Ureter (tissue), 1 donor: ENCODE results near the gene URB1. TPM values are rescaled to one million over a fixed set of nuclear protein-coding genes. Genes with fewer than 3 reads are reported as not detected.
"Not testable (repeated sequence)": the region's sequence is repeated elsewhere in the genome, so short reads cannot be mapped to it uniquely, and the experiment has no call there.

Source experiments
- DNase-seq: peaks from one replicate; pipeline ENCODE4 v3.0.0-alpha.2; 2020; ENCODE audit warnings: low spot score
- total RNA-seq: library from RNA; stranded (reverse); gene quantifications from one replicate; pipeline ENCODE4 v1.2.4, GENCODE V29; 2023
- donor health status: DM: yes; HTN: yes; CAD: no.

The URB1 gene, protein sequence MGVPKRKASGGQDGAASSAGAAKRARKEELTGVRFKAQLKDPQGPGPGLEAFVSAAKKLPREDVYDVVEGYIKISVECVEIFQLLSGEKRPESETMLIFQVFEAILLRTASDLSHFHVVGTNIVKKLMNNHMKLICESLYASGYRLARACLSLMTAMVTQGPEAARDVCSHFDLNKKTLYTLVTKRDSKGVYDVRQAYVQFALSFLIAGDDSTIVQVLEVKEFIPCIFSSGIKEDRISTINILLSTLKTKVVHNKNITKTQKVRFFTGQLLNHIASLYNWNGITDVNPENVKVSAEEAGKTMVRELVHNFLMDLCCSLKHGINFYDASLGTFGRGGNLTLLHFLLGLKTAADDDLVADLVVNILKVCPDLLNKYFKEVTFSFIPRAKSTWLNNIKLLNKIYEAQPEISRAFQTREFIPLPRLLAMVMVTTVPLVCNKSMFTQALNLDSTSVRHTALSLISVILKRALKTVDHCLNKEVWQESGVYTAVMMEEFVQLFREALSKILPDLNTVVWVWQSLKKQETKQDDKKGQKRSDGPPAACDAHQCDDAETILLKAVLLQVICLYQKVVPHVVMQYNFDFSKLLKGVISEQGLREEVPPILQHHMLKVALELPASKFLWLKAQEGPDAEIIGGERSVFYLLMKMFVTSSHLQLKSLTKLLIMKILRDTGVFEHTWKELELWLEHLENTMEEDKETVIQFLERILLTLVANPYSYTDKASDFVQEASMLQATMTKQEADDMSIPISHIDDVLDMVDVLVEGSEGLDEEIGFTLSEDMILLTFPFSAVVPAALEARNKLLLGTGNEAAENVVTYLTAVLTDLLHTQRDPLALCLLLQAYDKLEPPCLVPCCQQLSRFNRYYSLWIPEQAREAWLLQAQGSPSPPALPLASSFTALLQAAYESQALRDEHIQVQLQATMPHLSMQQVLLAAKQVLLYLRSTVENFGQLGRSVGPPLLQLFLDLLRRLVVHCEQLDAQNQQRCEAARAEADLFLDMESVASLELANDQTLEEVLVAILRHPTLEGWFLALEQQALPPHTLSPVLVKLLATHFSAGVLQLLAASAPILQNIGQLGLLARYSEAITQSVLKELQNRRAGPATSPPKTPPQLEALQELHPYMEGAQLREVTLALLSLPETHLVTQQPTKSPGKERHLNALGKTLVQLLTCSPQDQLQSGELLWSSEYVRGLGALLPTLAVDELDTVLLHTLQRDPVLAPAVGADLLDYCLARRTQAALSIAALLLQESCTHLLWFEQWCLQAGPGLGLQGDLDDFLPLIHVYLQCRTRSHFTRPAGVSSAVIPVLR (N-terminal part only)
- total RNA-seq = 34.6 TPM

GRCh38 chr21:32392880-32393676, at the start of gene URB1:
URB1 (minus strand) TSS chr21:32393012; CDS start chr21:32392910, 102 bp downstream.
- DNase-seq = peak; percentile 97

DNA sequence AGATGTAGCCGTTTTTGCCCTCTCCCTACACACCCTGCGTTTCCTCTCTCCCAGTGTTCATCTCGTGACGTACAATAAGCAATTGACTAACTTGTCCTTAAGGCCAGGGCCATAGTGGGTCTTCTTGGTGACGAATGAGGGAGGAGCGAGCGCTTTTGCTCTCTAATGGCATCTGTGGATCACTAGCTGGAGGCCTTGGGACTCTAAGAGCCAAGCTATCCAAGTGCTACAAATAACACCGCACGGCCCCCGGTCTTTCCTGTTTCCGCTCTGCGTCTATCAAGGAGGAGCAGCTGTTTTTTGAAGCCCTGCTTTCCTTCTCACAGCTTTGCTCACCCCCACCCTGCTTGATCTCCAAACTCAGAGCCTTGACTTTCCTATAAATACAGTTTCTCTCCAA, 44.9 kb upstream of the URB1 start:
- DNase-seq = no peak

DNA sequence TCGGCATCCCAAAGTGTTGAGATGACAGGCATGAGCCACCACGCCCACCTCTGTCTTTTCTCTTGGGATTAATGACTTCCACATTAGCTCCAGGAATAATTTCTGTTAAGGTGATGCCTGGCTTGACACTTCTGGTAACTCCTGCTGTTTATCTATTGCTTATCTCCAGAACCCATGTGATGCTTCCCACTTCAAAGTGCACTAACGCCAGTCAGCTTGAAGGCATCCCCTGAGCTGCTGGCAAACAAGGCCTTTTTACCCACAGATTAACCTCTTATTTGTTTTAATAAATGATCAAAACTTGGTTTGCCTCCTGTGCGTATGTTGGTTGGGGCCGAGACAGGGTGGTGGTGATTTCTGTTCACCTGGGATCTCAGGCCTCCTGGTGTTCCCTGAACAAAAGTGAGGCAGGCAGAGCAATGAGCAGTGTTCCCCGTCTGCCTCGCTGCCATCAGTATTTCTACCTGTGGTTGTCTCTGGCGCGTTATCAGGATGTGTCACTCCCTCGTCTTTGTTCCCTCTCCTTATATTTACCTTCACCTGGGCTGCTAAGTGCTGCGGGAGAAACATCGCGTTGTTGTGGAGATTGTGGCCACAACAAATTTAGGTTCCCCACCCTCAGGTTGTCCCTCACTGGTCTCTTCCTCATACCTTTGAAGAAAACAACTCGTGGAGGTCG, 40.3 kb upstream of the URB1 start:
- DNase-seq = not testable (repeated sequence)

- no peak for DNase-seq
Observed at GRCh38 chr21:32427958-32428623, 35.3 kb upstream of the URB1 start.

GRCh38 chr21:32426592-32427051, 33.8 kb upstream of the URB1 start:
- no peak for DNase-seq

GRCh38 chr21:32426066-32426465, 33.3 kb upstream of the URB1 start:
- DNase-seq = no peak

GRCh38 chr21:32425628-32426027, 32.8 kb upstream of the URB1 start:
- no peak for DNase-seq

- no peak for DNase-seq
Observed at GRCh38 chr21:32424674-32425073, 31.9 kb upstream of the URB1 start.

DNA sequence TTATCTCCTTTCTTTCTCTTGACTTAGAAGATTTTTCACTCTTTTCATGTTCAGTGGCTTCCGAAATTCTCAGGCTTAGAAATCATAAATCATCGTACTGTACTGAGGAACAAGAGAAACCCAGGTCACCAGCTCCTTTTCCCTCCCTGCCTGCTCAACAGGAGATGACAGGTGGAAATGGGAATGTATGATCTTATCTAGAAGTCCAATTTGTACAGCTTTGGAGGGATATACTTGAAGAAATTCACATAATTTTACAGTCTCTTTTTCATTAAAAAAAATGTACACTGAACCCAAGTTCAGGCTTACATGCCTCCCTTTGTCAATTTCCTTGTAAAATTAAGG, 31.4 kb upstream of the URB1 start:
- no peak for DNase-seq

DNA sequence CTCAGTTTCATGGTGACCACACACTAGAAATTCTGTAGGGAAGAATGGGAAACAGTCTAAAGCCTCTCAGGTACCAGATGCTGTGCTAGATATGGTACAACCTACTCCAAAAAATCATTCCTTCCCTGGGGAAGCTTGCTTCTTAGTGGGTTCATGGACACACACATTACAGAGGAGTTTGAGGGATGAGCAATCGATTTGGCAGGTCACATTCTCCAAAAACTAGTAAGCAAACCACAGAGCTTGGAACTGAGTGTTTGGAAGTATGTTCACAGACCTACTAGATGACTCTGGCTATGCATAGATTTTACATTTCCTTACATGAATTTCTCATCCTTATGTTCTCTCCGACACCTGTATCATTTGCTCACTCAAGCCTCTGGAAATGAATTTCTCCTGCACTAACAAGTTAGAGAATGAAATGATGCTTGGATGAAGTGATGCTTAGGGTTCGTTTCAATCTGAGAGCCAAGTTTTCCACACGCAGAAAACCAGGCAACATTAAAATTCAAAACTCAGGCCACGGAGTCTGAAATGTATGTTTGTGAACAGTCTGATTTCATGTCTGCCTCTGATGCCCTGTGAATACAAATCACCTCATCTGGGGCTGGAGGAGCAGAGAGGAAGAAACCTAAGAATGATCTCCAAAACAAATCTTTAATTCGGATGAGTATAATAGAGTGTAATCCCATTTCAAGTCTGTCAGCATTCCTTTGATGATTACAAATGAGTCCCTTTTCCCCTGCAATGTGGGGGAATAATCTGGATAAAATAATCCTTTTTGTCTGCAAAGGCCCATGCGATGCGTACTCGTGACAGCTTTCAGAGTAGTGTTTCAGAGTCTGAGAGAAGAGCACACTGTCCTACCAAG, 30.7 kb upstream of the URB1 start:
- DNase-seq = no peak

DNA sequence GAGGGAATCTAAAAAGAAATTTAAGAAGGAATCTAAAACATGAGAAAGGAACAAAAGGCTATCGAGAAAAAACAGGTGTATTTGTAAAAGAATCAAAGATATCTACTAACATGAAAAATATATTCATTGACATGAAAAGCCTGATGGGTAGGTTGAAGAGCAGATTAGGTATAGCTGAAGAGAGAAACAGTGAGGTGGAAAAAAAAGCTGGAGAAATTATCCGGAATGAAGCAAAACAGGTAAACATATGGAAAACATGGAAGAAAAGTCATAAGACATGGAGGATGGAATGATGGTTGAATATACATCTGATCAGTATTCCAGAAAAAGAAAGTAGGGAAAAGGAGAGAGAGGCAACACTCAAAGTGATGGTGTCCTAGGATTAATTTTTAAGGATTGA, 29.3 kb upstream of the URB1 start:
- DNase-seq = no peak

DNA sequence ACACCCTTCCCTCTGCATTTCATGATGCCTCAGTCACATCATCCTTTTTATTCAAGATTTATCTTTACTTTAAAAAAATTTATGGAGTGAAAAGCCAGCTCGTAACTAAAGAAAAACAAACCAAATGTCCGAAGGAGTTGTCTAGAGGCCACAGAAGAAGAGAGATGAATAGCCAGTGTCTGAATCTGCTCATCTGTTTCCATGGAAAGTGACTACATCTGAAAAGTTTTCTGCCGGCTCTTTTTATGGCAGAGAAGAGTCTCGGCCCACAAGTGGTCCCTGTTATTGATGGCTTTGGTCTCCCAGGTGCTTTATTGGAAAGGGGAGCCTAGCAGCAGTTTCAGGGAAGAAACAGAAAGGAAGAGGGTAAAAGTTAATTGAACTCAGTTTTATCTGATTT, 25.3 kb upstream of the URB1 start:
- DNase-seq = no peak

GRCh38 chr21:32415451-32416398, 22.9 kb upstream of the URB1 start:
- no peak for DNase-seq

DNA sequence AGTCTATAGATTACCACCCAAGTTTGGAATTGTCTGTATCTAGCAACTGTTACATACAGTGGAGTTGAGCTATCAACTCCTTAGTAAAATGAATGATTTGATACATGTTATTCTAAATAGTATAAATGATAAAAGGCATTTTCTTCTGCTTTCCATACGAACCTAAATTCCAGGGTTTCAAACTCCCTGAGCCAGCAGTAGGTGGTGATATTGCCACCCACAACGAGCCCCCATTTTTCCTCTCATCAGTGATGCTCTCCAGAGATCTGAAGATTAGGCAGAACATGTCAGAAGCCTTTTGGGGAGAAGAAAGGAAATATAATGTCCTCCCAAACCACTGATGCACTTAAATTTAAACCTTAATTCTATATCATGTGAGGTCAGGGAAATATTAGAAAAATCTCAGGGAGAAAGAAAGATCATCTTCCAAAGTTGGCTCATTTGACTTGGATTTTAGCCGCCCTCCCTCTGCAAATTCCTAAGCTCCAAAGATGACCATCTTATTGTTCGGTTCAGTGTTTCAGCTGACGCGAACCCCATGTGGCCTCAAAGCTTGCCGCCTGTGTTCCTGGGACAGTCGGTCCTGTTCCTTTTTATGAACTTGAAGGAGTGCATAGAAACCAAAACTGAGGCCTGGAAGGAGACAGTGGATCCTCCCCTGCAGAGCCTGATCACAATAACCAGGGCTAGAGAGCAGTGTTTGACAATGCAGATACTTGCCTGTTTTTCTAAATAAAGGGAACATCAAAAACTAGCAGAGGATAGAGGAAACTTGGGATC, 22.0 kb upstream of the URB1 start:
- DNase-seq = no peak

DNA sequence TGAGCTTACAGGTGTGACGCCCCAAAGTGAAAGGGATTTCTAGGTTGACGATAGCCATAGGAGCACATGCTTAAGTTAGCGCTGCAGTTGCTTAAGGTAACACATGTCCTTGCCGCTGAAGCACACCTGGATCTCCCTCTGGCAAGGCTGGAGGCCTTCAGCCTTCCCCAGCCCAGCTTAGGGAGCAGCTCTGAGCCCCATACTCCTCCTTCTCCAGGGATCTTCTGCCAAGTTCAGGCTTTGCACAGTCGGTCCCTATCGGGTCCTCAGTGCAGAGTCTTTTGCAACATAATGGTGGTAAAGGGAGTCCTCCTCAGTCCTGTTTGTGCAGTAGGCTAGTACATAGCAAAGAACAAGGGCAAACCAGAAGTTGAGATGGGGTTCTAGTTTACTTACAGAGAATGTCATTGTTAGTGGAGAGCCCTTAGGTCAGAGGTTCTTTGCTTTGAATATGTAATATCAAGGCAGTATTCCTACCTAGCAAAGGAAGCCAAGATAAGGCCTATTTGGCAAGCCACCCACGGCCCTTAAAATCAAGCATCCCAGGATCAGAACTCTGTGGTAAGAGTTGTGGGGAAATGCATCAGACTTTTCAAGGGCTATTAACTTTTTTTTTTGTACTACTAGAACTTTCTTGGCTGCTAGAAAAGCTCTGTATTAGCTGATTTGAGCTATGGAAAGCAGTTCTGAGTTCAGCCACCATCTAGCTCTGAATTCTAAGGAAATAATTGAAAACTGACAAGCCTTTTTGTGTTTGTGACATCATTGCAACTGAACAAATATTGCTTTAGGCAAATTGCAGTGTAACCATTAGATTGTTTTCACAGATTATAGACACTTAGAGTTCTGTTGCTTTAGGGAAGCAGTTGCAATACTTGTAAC, 21.1 kb upstream of the URB1 start:
- no peak for DNase-seq

- peak; percentile 58 for DNase-seq
Observed at GRCh38 chr21:32413015-32413504, 20.2 kb upstream of the URB1 start.
